Right atrium auricular region (tissue), 2 donors: Measurements from ENCODE around the gene MYH6. TPM values are rescaled to one million over a fixed set of nuclear protein-coding genes. Genes with fewer than 3 reads are reported as not detected.

ENCODE experiments used
- DNase-seq: peaks from one replicate; pipeline ENCODE4 v3.0.0-alpha.2; 2019; ENCODE audit warnings: low spot score
- H3K27ac ChIP-seq, 2 donors: fragments of 200-600 bp; sonication (generic); 1 replicate in 1 of 2; 2 replicates in 1 of 2; pipeline ENCODE4 v1.5.1; 2016 to 2019
- H3K27me3 ChIP-seq, 2 donors: fragments of 200-600 bp; sonication (generic); one replicate each; pipeline versions ENCODE4 v1.5.1 to v1.6.0; 2017 to 2019
- H3K36me3 ChIP-seq: fragments of 200-600 bp; sonication (generic); one replicate; pipeline ENCODE4 v1.5.1; 2016
- H3K4me1 ChIP-seq, 2 donors: fragments of 200-600 bp; sonication (generic); one replicate each; pipeline versions ENCODE4 v1.5.1 to v1.6.0; 2017 to 2019
- H3K4me3 ChIP-seq, 2 donors: fragments of 200-600 bp; sonication (generic); 1 replicate in 1 of 2; 2 replicates in 1 of 2; pipeline ENCODE4 v1.5.1; 2017 to 2019; ENCODE audit warnings: mild to moderate bottlenecking in 1 of 2, moderate library complexity in 1 of 2
- H3K9me3 ChIP-seq, 2 donors: fragments of 200-600 bp; sonication (generic); one replicate each; pipeline ENCODE4 v1.5.1; 2019
- total RNA-seq, 2 donors: library from RNA; depleted of rRNA; stranded (reverse); fragments of >200 nt; gene quantifications; one replicate each; pipeline ENCODE4 v1.1.0, GENCODE V29; 2016
- TF ChIP-seq, protein P1 (sequence below), 2 donors: fragments of 200-600 bp; sonication (generic); IDR thresholded peaks; one replicate each; pipeline ENCODE4 v1.5.1; 2019; ENCODE audit warnings: antibody characterized with exemption in 2 of 2

Gene MYH6
- total RNA-seq, 2 donors from 2014 or later = 8,253 to 13,240 TPM

DNA sequence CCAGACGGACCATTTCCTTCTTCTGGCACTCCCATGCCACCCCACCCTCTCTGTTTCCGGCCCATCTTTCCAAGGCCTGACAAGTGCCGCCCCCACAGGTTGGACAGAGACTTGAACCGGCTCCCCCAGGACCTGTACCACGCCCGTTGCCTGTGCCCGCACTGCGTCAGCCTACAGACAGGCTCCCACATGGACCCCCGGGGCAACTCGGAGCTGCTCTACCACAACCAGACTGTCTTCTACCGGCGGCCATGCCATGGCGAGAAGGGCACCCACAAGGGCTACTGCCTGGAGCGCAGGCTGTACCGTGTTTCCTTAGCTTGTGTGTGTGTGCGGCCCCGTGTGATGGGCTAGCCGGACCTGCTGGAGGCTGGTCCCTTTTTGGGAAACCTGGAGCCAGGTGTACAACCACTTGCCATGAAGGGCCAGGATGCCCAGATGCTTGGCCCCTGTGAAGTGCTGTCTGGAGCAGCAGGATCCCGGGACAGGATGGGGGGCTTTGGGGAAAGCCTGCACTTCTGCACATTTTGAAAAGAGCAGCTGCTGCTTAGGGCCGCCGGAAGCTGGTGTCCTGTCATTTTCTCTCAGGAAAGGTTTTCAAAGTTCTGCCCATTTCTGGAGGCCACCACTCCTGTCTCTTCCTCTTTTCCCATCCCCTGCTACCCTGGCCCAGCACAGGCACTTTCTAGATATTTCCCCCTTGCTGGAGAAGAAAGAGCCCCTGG lies 32.4 kb downstream of the MYH6 start:
- Histone ChIP-seq H3K9me3 (no peaks in the 10 kb centered on the region), H3K36me3 (no peaks in the 10 kb centered on the region), H3K4me3 (no peak overlapping the region), H3K4me1 (no peaks in the 10 kb centered on the region), H3K27ac (peak overlapping the region in 1 of 2 donors; percentile 42), H3K27me3 (no peaks in the 10 kb centered on the region)
- TF ChIP-seq, protein P1, sequence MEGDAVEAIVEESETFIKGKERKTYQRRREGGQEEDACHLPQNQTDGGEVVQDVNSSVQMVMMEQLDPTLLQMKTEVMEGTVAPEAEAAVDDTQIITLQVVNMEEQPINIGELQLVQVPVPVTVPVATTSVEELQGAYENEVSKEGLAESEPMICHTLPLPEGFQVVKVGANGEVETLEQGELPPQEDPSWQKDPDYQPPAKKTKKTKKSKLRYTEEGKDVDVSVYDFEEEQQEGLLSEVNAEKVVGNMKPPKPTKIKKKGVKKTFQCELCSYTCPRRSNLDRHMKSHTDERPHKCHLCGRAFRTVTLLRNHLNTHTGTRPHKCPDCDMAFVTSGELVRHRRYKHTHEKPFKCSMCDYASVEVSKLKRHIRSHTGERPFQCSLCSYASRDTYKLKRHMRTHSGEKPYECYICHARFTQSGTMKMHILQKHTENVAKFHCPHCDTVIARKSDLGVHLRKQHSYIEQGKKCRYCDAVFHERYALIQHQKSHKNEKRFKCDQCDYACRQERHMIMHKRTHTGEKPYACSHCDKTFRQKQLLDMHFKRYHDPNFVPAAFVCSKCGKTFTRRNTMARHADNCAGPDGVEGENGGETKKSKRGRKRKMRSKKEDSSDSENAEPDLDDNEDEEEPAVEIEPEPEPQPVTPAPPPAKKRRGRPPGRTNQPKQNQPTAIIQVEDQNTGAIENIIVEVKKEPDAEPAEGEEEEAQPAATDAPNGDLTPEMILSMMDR (IDR thresholded peaks at IDR 0.05) = no peak
- no peak for DNase-seq

DNA sequence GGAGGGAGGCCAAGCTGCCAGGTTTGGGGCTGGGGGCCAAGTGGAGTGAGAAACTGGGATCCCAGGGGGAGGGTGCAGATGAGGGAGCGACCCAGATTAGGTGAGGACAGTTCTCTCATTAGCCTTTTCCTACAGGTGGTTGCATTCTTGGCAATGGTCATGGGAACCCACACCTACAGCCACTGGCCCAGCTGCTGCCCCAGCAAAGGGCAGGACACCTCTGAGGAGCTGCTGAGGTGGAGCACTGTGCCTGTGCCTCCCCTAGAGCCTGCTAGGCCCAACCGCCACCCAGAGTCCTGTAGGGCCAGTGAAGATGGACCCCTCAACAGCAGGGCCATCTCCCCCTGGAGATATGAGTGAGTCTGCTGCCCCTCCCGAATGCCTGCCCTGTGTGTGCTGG lies 35.0 kb downstream of the MYH6 start:
- no peaks in the 10 kb centered on the region for H3K9me3 ChIP-seq
- no peak overlapping the region for H3K4me3 ChIP-seq
- DNase-seq = no peak
- no peaks in the 10 kb centered on the region for H3K36me3 ChIP-seq
- H3K27me3 ChIP-seq = no peaks in the 10 kb centered on the region
- TF ChIP-seq, protein P1 (IDR thresholded peaks at IDR 0.05) = no peak
- H3K27ac ChIP-seq = no peak overlapping the region
- H3K4me1 ChIP-seq = no peaks in the 10 kb centered on the region

- TF ChIP-seq, protein P1 (IDR thresholded peaks at IDR 0.05) = no peak
- Histone ChIP-seq H3K36me3 (no peaks in the 10 kb centered on the region), H3K4me1 (no peaks in the 10 kb centered on the region), H3K9me3 (no peaks in the 10 kb centered on the region), H3K27me3 (no peaks in the 10 kb centered on the region), H3K4me3 (no peak within 1 kb of the TSS), H3K27ac (no peak within 1 kb of the TSS)
- DNase-seq = no peak
These were observed 35.6 kb downstream of the MYH6 start, which contains the start of gene IL25 for GRCh38 chr14:23372509-23372908. IL25 (plus strand) TSS chr14:23372809.

GRCh38 chr14:23371865-23372264 lies 36.2 kb downstream of the MYH6 start:
- Histone ChIP-seq H3K4me3 (no peak overlapping the region), H3K27me3 (no peaks in the 10 kb centered on the region), H3K27ac (no peak overlapping the region), H3K36me3 (no peaks in the 10 kb centered on the region), H3K4me1 (no peaks in the 10 kb centered on the region), H3K9me3 (no peaks in the 10 kb centered on the region)
- DNase-seq = no peak
- TF ChIP-seq, protein P1 (IDR thresholded peaks at IDR 0.05) = no peak

GRCh38 chr14:23370221-23370620 lies 37.9 kb downstream of the MYH6 start:
- no peak overlapping the region for H3K4me3 ChIP-seq
- no peak for DNase-seq
- no peaks in the 10 kb centered on the region for H3K36me3 ChIP-seq

More at GRCh38 chr14:23370221-23370620, 37.9 kb downstream of the MYH6 start:
- Histone ChIP-seq H3K4me1 (peaks cover 0 to 8% of the 10 kb centered on the region in 2 donors), H3K27me3 (no peaks in the 10 kb centered on the region), H3K27ac (no peak overlapping the region), H3K9me3 (no peaks in the 10 kb centered on the region)
- TF ChIP-seq, protein P1 (IDR thresholded peaks at IDR 0.05) = no peak
